Vagina (tissue), 2 donors: ENCODE measurements around the gene RASD1.

Source experiments
- POLR2A ChIP-seq, 2 donors: fragments of 450-650 bp; IDR thresholded peaks; one replicate each; pipeline ENCODE4 v1.6.1; 2017; ENCODE audit warnings: antibody characterized with exemption in 2 of 2, mild to moderate bottlenecking in 2 of 2, moderate library complexity in 2 of 2
- POLR2AphosphoS5 ChIP-seq, 2 donors: sonication (generic); formaldehyde crosslinking; IDR thresholded peaks; one replicate each; pipeline ENCODE4 v1.9.0; 2017; ENCODE audit warnings: antibody characterized with exemption in 2 of 2, mild to moderate bottlenecking in 2 of 2, low read depth in 1 of 2; ENCODE audit not compliant: insufficient read depth in 1 of 2
- TF ChIP-seq, protein P1 (sequence below), 3 experiments: fragments of 450-650 bp in 2 of 3; fragments of 200-600 bp in 1 of 3; sonication (generic) in 1 of 3; IDR thresholded peaks; one replicate each; pipeline ENCODE4 v1.5.1; 2017 to 2019; ENCODE audit warnings: antibody characterized with exemption in 3 of 3, mild to moderate bottlenecking in 2 of 3, moderate library complexity in 2 of 3

DNA sequence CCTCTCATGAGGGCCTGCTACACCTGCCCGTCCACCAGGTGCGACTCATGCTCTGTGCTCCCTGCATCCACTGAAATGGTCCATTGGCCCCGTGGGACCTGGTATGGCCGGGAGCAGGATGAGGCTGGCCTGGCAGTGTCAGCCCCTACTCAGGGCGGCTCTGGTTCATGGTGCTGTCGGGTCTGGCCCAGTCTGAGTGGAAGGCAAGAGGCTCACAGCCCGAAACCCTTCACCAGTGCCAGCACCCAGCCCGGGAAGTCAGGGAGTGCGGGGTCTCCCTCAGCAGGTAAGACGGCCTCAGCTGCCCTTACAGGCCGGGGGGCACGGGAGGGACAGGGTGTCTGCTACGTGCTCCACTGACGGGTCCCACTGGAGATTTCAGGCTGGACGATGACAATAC lies 40.5 kb upstream of the RASD1 start:
- TF ChIP-seq, protein P1, sequence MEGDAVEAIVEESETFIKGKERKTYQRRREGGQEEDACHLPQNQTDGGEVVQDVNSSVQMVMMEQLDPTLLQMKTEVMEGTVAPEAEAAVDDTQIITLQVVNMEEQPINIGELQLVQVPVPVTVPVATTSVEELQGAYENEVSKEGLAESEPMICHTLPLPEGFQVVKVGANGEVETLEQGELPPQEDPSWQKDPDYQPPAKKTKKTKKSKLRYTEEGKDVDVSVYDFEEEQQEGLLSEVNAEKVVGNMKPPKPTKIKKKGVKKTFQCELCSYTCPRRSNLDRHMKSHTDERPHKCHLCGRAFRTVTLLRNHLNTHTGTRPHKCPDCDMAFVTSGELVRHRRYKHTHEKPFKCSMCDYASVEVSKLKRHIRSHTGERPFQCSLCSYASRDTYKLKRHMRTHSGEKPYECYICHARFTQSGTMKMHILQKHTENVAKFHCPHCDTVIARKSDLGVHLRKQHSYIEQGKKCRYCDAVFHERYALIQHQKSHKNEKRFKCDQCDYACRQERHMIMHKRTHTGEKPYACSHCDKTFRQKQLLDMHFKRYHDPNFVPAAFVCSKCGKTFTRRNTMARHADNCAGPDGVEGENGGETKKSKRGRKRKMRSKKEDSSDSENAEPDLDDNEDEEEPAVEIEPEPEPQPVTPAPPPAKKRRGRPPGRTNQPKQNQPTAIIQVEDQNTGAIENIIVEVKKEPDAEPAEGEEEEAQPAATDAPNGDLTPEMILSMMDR (IDR thresholded peaks at IDR 0.05): no peak
- TF ChIP-seq POLR2A (IDR thresholded peaks at IDR 0.05) (no peak), POLR2AphosphoS5 (IDR thresholded peaks at IDR 0.05; ENCODE audit: insufficient read depth in 1 of 2, low read depth in 1 of 2) (no peak)
